HG03097 (cell line): Measurements from ENCODE around the gene DYNC2H1.
"Not testable (repeated sequence)": the region's sequence is repeated elsewhere in the genome, so short reads cannot be mapped to it uniquely, and the experiment has no call there.

ENCODE experiments used
- ATAC-seq: cut with Tn5 transposase; IDR thresholded peaks from one replicate; pipeline ENCODE4 v1.9.1; 2021; ENCODE audit not compliant: unreplicated experiment, low FRiP score

DYNC2H1 gene

GRCh38 chr11:103112364-103112763 is 3.1 kb downstream of the DYNC2H1 start:
- no peak for ATAC-seq

- ATAC-seq = no peak
Observed at GRCh38 chr11:103114836-103115235, 5.6 kb downstream of the DYNC2H1 start.

DNA sequence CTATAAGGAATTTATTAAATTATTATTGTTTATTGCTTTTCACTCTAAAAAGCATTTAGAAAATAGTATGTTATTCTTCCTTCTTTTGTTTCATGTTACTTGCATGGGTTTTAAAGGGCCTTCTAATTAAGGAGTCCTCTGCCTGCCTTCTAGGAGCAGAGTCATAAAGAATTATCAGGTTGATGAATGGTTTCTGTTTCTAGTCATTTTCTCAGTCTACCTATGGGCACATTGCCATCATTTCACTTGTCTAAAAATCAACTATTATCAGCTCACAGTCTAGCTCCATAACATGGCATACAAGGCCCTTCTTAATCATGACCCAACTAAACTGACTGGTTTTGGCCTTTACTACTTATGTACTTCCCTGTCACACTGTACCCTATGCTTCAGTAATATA is 16.2 kb downstream of the DYNC2H1 start:
- no peak for ATAC-seq

GRCh38 chr11:103141986-103142385 is 32.8 kb downstream of the DYNC2H1 start:
- not testable (repeated sequence) for ATAC-seq

GRCh38 chr11:103147627-103148026 is 38.4 kb downstream of the DYNC2H1 start:
- ATAC-seq = no peak

DNA sequence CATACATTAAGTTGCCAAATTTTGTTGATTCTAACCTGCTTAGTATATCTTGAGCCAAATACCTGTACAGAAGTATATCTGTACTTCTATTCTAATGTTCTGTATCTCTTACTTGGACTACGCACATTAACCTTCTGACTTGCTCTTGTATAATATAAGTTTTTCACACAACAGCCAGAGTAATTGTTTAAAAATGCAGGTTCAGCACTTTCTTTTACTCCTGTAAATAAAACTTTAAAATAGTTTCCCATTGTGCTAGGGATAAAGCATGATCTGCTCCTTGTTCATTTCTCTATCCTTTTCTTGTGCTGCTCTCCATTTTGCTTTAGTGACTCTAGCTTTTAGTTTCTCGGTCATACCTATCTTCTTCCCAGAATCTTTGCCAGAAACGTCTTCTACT is 48.3 kb downstream of the DYNC2H1 start:
- no peak for ATAC-seq

- no peak for ATAC-seq
Observed at GRCh38 chr11:103164093-103164796, 55.0 kb downstream of the DYNC2H1 start.

DNA sequence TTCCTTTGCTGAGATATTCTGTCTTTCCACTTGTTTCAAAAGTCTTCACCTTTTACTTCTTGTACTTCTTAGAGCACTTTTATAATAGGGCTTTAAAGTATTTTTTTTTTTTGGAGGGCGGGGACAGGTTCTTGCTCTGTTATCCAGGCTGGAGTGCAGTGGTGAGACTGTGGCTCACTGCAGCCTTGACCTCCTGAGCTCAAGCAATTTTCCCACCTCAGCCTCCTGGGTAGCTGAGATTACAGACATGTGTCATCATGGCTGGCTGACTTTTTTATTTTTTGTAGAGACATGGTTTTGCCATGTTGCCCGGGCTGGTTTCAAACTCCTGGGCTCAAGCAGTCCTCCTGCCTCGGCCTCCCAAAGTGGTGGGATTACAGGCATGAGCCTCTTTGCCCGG is 57.9 kb downstream of the DYNC2H1 start:
- no peak for ATAC-seq

- no peak for ATAC-seq
Observed at GRCh38 chr11:103170865-103171264, 61.6 kb downstream of the DYNC2H1 start.

DNA sequence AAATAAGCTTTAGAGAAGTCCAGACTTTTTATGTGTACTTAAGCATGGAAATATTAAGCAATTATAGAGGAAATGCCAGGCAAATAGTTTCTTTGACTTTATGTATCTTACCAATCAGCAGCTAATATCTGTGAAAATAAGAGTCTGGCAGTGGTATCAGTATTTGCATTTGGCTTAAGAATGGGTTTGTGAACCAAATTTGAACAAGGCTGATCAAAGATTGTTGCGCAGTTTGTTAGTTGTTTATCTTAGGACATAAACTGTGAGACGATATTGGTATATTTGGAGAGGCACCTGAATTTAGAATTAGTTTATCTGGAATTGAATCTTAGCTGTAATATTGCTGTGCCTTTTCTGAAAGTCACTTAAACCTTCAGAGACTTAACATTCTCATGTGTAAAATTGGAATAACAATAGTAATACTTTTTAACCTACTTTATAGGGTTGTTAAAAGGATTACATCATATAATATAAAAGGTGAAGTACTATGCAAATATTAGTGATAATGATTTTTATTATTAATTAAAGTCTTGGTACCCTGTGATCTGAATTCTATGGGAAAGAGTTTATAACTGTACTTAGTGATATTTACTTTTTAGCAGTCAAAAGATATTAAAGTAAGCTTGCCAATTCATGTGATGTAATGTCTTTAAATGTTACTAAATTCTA is 66.4 kb downstream of the DYNC2H1 start:
- no peak for ATAC-seq

DNA sequence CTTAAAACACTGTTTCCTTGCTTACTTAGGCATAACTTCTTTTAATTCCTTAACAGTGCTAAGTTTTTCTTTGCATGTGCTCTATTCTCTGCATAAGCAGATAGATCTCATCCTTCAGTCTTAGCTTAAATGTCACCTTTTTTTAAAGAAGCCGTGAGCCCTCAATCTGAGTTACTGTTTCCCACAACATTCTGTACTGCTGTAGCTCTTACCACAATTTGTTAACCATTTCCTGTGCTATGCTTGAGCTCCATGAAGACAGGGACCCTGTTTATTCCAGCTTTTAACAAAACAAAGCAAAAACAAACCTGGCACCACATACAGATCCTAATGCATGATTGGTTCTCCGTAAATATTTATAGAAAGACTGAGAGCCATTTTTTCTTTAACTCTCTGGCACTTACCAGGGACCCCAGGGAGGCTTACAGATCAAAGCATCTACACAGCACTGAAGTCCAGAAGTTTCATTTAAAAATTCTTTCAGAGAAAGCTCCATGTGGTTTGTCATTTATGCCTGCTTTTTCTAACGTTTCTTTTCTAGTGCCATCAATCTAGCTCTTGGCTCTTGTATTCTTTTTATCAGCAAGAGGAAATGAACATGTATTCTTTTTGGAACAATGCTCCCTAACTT is 74.9 kb downstream of the DYNC2H1 start:
- no peak for ATAC-seq

DNA sequence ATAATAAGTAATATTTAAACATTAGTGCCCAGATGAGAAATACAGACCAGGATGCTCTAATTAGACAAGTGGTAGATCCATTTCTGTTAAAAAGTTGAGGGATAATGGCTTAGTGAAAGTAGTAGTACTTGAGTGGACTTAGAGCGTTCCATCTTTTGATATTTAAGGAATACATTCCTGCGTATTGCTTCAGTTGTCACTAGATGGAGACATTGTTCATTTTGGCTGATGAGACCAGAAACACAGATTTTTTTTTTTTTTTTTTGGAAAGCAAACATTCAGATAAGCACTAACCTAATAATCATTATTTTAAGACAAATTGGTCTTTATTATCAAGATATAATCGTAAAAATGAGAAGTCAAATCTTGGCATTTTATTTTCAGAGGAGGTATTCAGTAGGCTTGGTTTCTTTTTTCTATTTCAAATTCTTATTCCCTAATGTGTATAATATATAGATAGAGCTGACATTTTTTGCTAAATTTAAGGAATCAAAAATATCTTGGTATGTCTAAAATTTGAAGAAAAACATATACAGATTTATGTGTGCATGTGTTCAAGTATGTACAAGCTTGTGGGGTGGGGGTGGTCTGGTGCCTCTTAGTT is 92.9 kb downstream of the DYNC2H1 start:
- ATAC-seq = no peak

DNA sequence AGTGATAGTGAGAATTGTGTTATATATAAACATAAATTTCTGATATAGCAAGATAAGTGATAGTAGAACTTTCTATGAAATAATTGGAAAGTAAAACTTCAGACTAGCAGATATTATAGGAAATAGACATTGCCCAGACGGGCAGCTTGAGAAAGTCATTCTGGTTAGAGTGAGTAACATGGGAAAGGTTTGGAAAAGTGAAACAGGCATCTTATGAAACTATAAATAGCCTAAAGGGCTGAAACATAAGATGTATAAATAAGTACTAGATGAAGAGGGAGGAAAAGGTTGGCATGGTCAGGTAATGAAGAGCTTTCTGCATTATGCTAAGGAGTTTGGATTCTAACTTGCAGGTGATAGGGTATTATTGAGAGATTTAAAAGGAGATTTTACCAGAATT is 101.3 kb downstream of the DYNC2H1 start:
- no peak for ATAC-seq

DNA sequence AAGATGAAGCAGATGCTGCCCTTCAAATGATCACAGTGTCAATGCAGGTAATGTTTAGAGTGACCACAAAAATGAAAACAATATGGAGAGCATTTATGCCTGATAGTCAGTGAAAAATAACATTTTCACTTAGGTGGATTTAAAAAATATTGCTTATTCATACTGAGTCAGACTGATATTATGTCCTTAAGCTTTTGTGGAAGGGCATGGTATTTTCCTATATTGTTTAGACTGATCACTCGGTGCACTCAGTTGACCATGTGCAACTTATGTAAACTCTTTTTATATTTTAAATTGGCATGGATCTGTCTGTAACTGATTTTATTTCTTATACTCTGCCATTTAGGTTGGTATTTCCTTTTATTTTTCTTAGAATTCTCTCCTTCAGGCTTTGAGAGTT is 106.6 kb downstream of the DYNC2H1 start:
- ATAC-seq = no peak

GRCh38 chr11:103220133-103220532 is 110.9 kb downstream of the DYNC2H1 start:
- ATAC-seq = no peak

- no peak for ATAC-seq
Observed at GRCh38 chr11:103222806-103223205, 113.6 kb downstream of the DYNC2H1 start.

DNA sequence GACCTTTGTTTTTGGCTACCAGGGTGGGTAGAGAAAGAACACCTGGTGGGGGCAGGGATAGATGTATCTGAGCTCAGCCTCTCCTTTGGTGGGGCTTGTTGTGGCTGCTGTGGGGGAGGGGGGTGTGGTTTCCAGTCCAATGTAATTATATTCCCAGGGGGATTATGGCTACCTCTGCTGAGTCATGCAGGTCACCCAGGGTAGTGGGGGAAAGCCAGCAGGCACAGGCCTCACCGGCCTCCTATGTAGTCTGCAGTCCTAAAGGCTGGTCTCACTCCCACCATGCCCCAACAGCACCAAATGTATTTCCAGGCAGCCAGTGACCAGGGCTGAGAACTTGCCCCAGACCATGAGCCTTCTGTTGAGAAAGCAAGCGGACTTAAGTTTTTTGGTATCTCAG is 119.6 kb downstream of the DYNC2H1 start:
- no peak for ATAC-seq

GRCh38 chr11:103234974-103235373 is 125.7 kb downstream of the DYNC2H1 start:
- no peak for ATAC-seq

- ATAC-seq = no peak
Observed at GRCh38 chr11:103241574-103241973, 132.3 kb downstream of the DYNC2H1 start.

GRCh38 chr11:103254123-103254522 is 144.9 kb downstream of the DYNC2H1 start:
- no peak for ATAC-seq

- no peak for ATAC-seq
Observed at GRCh38 chr11:103257360-103257759, 148.1 kb downstream of the DYNC2H1 start.
